ENCODE data around the gene AMELX.

DNA sequence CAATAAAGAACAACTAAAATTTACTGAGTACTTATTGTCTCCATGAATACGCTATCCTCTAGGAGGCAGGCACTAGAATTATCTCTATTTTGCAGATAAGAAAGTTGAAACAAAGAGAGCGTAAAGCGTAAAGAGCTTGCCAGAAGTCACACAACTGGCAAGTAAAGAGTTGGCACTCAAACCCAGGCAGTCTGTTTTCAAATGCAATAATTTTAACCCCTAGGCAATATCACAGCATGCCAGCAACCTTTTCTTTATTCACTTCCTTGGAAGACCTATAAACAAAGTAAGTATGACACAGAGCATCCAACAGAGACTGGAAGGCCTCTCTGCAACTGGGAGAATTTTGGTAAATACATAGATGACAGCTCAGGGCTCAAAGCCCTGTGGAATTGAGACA, 23.2 kb upstream of the AMELX start:
- TF ChIP-seq EZH2 (IDR thresholded peaks at IDR 0.05; ENCODE audit: insufficient read depth, poor library complexity, severe bottlenecking) (no peak), EZH2phosphoT487 (IDR thresholded peaks at IDR 0.05; ENCODE audit: insufficient read depth, low read depth) (no peak)

Data from GM23248 (cell line).